T-helper 1 cell treated with Interleukin-12 subunit alpha and Interleukin-12 subunit beta and Interleukin-4 antibody, amounts not matched to agents 30 μg/mL and 1 μg/mL, for 36 hours (primary cell): ENCODE results near the gene FXYD5.

Experiments
- H3K27ac Mint-ChIP-seq: one replicate; pipeline ENCODE4 v1.8.0; 2021; ENCODE audit warnings: mild to moderate bottlenecking, mixed read lengths
- H3K27me3 Mint-ChIP-seq: one replicate; pipeline ENCODE4 v1.8.0; 2021; ENCODE audit warnings: low read depth, mixed read lengths
- H3K36me3 Mint-ChIP-seq: one replicate; pipeline ENCODE4 v1.8.0; 2021; ENCODE audit warnings: low read depth, mixed read lengths
- H3K4me1 Mint-ChIP-seq: one replicate; pipeline ENCODE4 v1.8.0; 2021; ENCODE audit warnings: low read depth, mixed read lengths
- H3K4me3 Mint-ChIP-seq: one replicate; pipeline ENCODE4 v1.8.0; 2021; ENCODE audit warnings: mild to moderate bottlenecking, moderate library complexity, mixed read lengths
- H3K9me3 Mint-ChIP-seq: one replicate; pipeline ENCODE4 v1.8.0; 2021; ENCODE audit warnings: mixed read lengths

FXYD5 gene

GRCh38 chr19:35166100-35167063, 11.8 kb downstream of the FXYD5 start:
- peaks cover 47% of the 10 kb centered on the region for H3K9me3 Mint-ChIP-seq
- peaks cover 23% of the 10 kb centered on the region for H3K4me1 Mint-ChIP-seq
- H3K27me3 Mint-ChIP-seq = no peaks in the 10 kb centered on the region

GRCh38 chr19:35167251-35168119, 12.9 kb downstream of the FXYD5 start:
- Mint-ChIP-seq H3K4me3 (no peak overlapping the region), H3K27me3 (no peaks in the 10 kb centered on the region), H3K36me3 (peaks cover 77% of the 10 kb centered on the region), H3K4me1 (peaks cover 23% of the 10 kb centered on the region), H3K27ac (peak overlapping the region; percentile 76), H3K9me3 (peaks cover 38% of the 10 kb centered on the region)

More at GRCh38 chr19:35166100-35167063, 11.8 kb downstream of the FXYD5 start:
- H3K27ac Mint-ChIP-seq = no peak overlapping the region
- peaks cover 83% of the 10 kb centered on the region for H3K36me3 Mint-ChIP-seq
- no peak overlapping the region for H3K4me3 Mint-ChIP-seq

- no peak overlapping the region for H3K27ac Mint-ChIP-seq
- H3K27me3 Mint-ChIP-seq = no peaks in the 10 kb centered on the region
- H3K9me3 Mint-ChIP-seq = peaks cover 33% of the 10 kb centered on the region
- H3K4me3 Mint-ChIP-seq = no peak overlapping the region
- H3K4me1 Mint-ChIP-seq = peaks cover 21% of the 10 kb centered on the region
- peaks cover 76% of the 10 kb centered on the region for H3K36me3 Mint-ChIP-seq
Measured at GRCh38 chr19:35168196-35168595, 13.7 kb downstream of the FXYD5 start.

GRCh38 chr19:35169221-35169995, 14.9 kb downstream of the FXYD5 start:
- Mint-ChIP-seq H3K36me3 (peaks cover 72% of the 10 kb centered on the region), H3K27ac (peak overlapping the region; percentile 12), H3K4me1 (peaks cover 19% of the 10 kb centered on the region), H3K4me3 (no peak overlapping the region), H3K27me3 (no peaks in the 10 kb centered on the region), H3K9me3 (peaks cover 22% of the 10 kb centered on the region)

GRCh38 chr19:35170359-35171061, 16.0 kb downstream of the FXYD5 start:
- no peak overlapping the region for H3K4me3 Mint-ChIP-seq
- H3K27ac Mint-ChIP-seq = no peak overlapping the region
- H3K27me3 Mint-ChIP-seq = no peaks in the 10 kb centered on the region
- peaks cover 64% of the 10 kb centered on the region for H3K36me3 Mint-ChIP-seq
- H3K9me3 Mint-ChIP-seq = peaks cover 12% of the 10 kb centered on the region
- H3K4me1 Mint-ChIP-seq = peaks cover 19% of the 10 kb centered on the region

GRCh38 chr19:35171730-35172129, 17.2 kb downstream of the FXYD5 start:
- Mint-ChIP-seq H3K4me3 (no peak overlapping the region), H3K36me3 (peaks cover 52% of the 10 kb centered on the region), H3K4me1 (peaks cover 18% of the 10 kb centered on the region), H3K27me3 (no peaks in the 10 kb centered on the region), H3K9me3 (no peaks in the 10 kb centered on the region), H3K27ac (peak overlapping the region; percentile 45)

GRCh38 chr19:35174226-35174625, 19.7 kb downstream of the FXYD5 start:
- Mint-ChIP-seq H3K36me3 (peaks cover 40% of the 10 kb centered on the region), H3K4me1 (peaks cover 24% of the 10 kb centered on the region), H3K4me3 (no peak overlapping the region), H3K27me3 (no peaks in the 10 kb centered on the region), H3K9me3 (peaks cover 12% of the 10 kb centered on the region), H3K27ac (no peak overlapping the region)

- Mint-ChIP-seq H3K27ac (no peak overlapping the region), H3K9me3 (peaks cover 12% of the 10 kb centered on the region), H3K36me3 (peaks cover 29% of the 10 kb centered on the region), H3K27me3 (no peaks in the 10 kb centered on the region), H3K4me1 (peaks cover 25% of the 10 kb centered on the region), H3K4me3 (no peak overlapping the region)
Measured at GRCh38 chr19:35176181-35176570, 21.6 kb downstream of the FXYD5 start.

- Mint-ChIP-seq H3K4me3 (no peak overlapping the region), H3K27me3 (no peaks in the 10 kb centered on the region), H3K36me3 (peaks cover 23% of the 10 kb centered on the region), H3K27ac (no peak overlapping the region), H3K4me1 (peaks cover 20% of the 10 kb centered on the region), H3K9me3 (peaks cover 12% of the 10 kb centered on the region)
Measured at GRCh38 chr19:35177377-35178274, 23.1 kb downstream of the FXYD5 start.

GRCh38 chr19:35178701-35179100, 24.2 kb downstream of the FXYD5 start:
- H3K36me3 Mint-ChIP-seq = peaks cover 14% of the 10 kb centered on the region
- H3K27me3 Mint-ChIP-seq = no peaks in the 10 kb centered on the region
- peaks cover 20% of the 10 kb centered on the region for H3K4me1 Mint-ChIP-seq

GRCh38 chr19:35179830-35180229, 25.3 kb downstream of the FXYD5 start:
- Mint-ChIP-seq H3K36me3 (peaks cover 9% of the 10 kb centered on the region), H3K27ac (no peak overlapping the region), H3K4me1 (peaks cover 20% of the 10 kb centered on the region), H3K4me3 (peak overlapping the region; percentile 9), H3K9me3 (peaks cover 12% of the 10 kb centered on the region), H3K27me3 (no peaks in the 10 kb centered on the region)

More at GRCh38 chr19:35178701-35179100, 24.2 kb downstream of the FXYD5 start:
- Mint-ChIP-seq H3K4me3 (no peak overlapping the region), H3K9me3 (peaks cover 12% of the 10 kb centered on the region), H3K27ac (no peak overlapping the region)

GRCh38 chr19:35181387-35181786, 26.9 kb downstream of the FXYD5 start:
- Mint-ChIP-seq H3K36me3 (peaks cover 6% of the 10 kb centered on the region), H3K4me1 (peaks cover 17% of the 10 kb centered on the region), H3K27ac (no peak overlapping the region), H3K27me3 (peaks cover 3% of the 10 kb centered on the region), H3K4me3 (no peak overlapping the region), H3K9me3 (peaks cover 12% of the 10 kb centered on the region)

GRCh38 chr19:35184267-35184666, 29.7 kb downstream of the FXYD5 start:
- peaks cover 14% of the 10 kb centered on the region for H3K27me3 Mint-ChIP-seq
- H3K27ac Mint-ChIP-seq = no peak overlapping the region
- H3K4me3 Mint-ChIP-seq = no peak overlapping the region
- H3K36me3 Mint-ChIP-seq = no peaks in the 10 kb centered on the region
- peaks cover 4% of the 10 kb centered on the region for H3K4me1 Mint-ChIP-seq
- H3K9me3 Mint-ChIP-seq = no peaks in the 10 kb centered on the region
